HCEC 1CT (cell line): ENCODE data around the gene PLAC8L1.

Experiments used
- DNase-seq: peaks from one replicate; pipeline ENCODE4 v3.0.0-alpha.2; 2017

The PLAC8L1 gene

DNA sequence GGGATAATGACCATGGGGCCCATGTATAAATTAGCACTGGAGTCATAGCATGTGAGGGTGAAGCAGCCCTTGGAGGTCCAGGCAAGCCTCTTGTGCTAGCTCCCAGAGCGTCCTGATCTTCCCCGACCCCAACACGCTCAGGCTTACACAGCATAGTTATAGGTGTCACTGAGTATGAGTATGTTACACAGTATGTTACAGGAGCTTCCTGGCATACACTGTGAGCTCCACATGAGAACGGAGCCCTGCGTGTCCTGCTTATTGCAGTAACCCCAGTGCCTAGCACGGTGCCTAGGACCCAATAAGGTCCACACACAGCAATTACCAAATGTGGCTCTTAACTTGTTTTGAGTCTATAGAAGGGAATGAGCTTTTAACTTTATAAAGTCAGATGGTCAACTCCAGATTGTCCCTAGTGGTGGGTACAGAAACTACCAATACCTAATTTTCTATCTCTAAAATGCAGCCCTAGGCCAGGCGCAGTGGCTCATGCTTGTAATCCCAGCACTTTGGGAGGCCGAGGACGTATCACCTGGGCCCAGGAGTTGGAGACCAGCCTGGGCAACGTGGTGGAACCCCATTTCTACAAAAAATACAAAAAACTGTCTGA is 64.1 kb downstream of the PLAC8L1 start:
- DNase-seq = peak; percentile 30

DNA sequence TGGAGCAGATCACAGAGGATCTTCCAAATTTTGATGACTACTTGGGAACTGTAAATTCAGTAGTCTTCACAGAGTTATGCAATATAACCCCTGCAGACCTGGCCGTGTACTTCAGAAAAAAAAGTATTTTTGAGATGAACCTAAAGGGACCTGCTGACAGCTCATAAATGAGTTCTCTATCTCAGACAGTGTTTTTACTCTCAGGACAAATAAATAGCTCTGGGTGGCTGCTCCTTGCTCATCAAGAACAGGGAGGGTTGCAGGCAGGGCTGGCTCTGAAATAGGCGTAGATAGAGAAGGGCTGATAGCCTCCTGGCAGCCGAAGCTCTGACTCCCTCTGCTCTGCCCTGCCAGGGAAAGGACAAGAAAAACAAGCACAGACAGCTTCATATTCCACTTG is 64.8 kb downstream of the PLAC8L1 start:
- DNase-seq = no peak

DNA sequence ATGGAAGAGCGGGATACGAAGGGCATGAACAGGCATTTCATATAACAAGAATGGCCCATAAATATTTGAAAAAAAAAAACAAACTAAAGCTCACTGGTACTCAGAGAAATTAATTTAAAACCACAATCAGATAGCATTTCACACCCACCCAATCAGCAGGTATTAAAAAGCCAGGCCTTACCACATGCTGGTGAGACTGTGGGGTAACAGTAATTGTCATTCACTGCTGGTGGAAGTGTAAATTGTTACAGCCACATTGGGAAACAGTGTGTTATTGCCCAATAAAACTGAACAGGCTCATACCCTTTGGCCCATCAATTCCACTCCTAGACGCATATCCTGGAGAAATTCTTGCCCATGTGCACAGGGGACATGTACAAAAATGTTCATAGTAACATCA is 66.0 kb downstream of the PLAC8L1 start:
- DNase-seq = no peak

DNA sequence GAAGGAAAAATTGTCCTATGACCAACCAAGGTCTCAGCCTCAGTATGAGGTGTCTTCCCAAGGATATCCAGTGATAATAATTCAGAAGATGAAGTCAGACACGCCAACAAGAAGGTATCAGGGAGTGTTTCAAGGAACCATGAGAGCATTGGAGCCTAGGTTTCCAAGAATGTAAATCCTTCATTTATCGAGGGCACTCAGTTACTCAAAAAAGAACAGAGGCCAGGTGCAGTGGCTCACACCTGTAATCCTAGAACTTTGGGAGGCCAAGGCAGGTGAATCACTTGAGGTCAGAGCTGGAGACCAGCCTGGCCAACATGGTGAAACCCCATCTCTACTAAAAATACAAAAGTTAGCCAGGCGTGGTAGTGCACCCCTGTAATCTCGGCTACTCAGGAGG is 70.8 kb downstream of the PLAC8L1 start:
- DNase-seq = no peak
